SK-N-SH (cell line): Measurements from ENCODE around the gene ARHGEF6. TPM values are rescaled to one million over a fixed set of nuclear protein-coding genes. Genes with fewer than 3 reads are reported as not detected.

ENCODE experiments used
- CTCF ChIA-PET: fragments of 300-600, 350-600 bp; formaldehyde crosslinking; extraction: SDS; loops from one replicate; lab custom pipeline; 2021; lab: Yijun Ruan, JAX
- POLR2A ChIA-PET: fragments of 350-600 bp; sonication (Branson Sonifier 250); formaldehyde crosslinking; extraction: SDS; loops from one replicate; lab custom pipeline; 2020; ENCODE audit warnings: antibody characterized with exemption, inconsistent platforms; lab: Yijun Ruan, JAX
- DNase-seq: peaks from one replicate; pipeline ENCODE4 v3.0.0; 2012
- H2AFZ ChIP-seq: fragments of 200-600 bp; sonication (generic); 2 replicates; pipeline ENCODE4 v1.8.1; 2016; ENCODE audit warnings: antibody characterized with exemption, mild to moderate bottlenecking, low read depth
- H3F3A ChIP-seq: fragments of 200-600 bp; sonication (generic); replicated peaks from 2 replicates; pipeline ENCODE3; 2016; ENCODE audit warnings: antibody characterized with exemption, mild to moderate bottlenecking; ENCODE audit not compliant: insufficient read depth
- H3K27ac ChIP-seq, 2 experiments: fragments of 200-500 bp in 1 of 2; fragments of 200-600 bp in 1 of 2; sonication (Bioruptor generic) in 1 of 2; sonication (generic), shearing (Covaris generic) in 1 of 2; 2 replicates each; pipeline versions ENCODE4 v1.5.1 to v1.6.1; 2014 to 2016; ENCODE audit warnings: low read depth in 2 of 2, inconsistent platforms in 1 of 2, low read length in 1 of 2, mild to moderate bottlenecking in 1 of 2, mixed read lengths in 1 of 2
- H3K27me3 ChIP-seq: fragments of 200-600 bp; sonication (generic), shearing (Covaris generic); 2 replicates; pipeline ENCODE4 v1.6.1; 2016; ENCODE audit warnings: mixed run types; ENCODE audit not compliant: insufficient read depth
- H3K36me3 ChIP-seq, 2 experiments: fragments of 200-500 bp in 1 of 2; fragments of 200-600 bp in 1 of 2; sonication (Bioruptor generic) in 1 of 2; sonication (generic) in 1 of 2; replicated peaks in 1 of 2; 2 replicates each; pipeline versions ENCODE3 to v1.5.1; 2014 to 2016; ENCODE audit warnings: low read length in 1 of 2, mild to moderate bottlenecking in 1 of 2; ENCODE audit not compliant: insufficient read depth in 2 of 2, control insufficient read depth in 1 of 2
- H3K4me1 ChIP-seq, 2 experiments: fragments of 200-500 bp in 1 of 2; fragments of 200-600 bp in 1 of 2; sonication (Bioruptor generic) in 1 of 2; sonication (generic), shearing (Covaris generic) in 1 of 2; 2 replicates each; pipeline versions ENCODE4 v1.5.1 to v1.6.1; 2014 to 2016; ENCODE audit warnings: low read depth in 1 of 2, low read length in 1 of 2, mixed run types in 1 of 2; ENCODE audit not compliant: insufficient read depth in 2 of 2, control insufficient read depth in 1 of 2
- H3K4me2 ChIP-seq: fragments of 200-600 bp; sonication (generic), shearing (Covaris generic); 2 replicates; pipeline ENCODE4 v1.6.1; 2017; ENCODE audit warnings: mixed run types
- H3K4me3 ChIP-seq, 2 experiments: fragments of 200-500 bp in 1 of 2; fragments of 200-600 bp in 1 of 2; sonication (Bioruptor generic) in 1 of 2; sonication (generic), shearing (Covaris generic) in 1 of 2; 2 replicates each; pipeline versions ENCODE4 v1.5.1 to v1.8.1; 2014 to 2016; ENCODE audit warnings: low read depth in 2 of 2, inconsistent platforms in 1 of 2, low read length in 1 of 2, mild to moderate bottlenecking in 1 of 2, mixed read lengths in 1 of 2, moderate library complexity in 1 of 2
- H3K79me2 ChIP-seq: fragments of 200-600 bp; sonication (generic); 2 replicates; pipeline ENCODE4 v1.8.1; 2017; ENCODE audit warnings: mild to moderate bottlenecking; ENCODE audit not compliant: insufficient read depth
- H3K9ac ChIP-seq: fragments of 200-600 bp; sonication (generic); 2 replicates; pipeline ENCODE4 v1.6.1; 2017; ENCODE audit warnings: mixed run types
- H3K9me2 ChIP-seq: fragments of 200-600 bp; sonication (generic); 2 replicates; pipeline ENCODE4 v1.6.1; 2017; ENCODE audit warnings: mixed run types
- H3K9me3 ChIP-seq: fragments of 200-600 bp; sonication (generic); 2 replicates; pipeline ENCODE4 v1.6.1; 2017; ENCODE audit warnings: mixed run types, mild to moderate bottlenecking, moderate library complexity
- H4K20me1 ChIP-seq: fragments of 200-600 bp; sonication (generic); 2 replicates; pipeline ENCODE4 v1.6.1; 2017; ENCODE audit warnings: mild to moderate bottlenecking, mixed run types; ENCODE audit not compliant: insufficient read depth
- CHD2 ChIP-seq: fragments of 150-350 bp; IDR thresholded peaks from 2 replicates; pipeline ENCODE4 v1.6.1; 2018; ENCODE audit warnings: low read length; ENCODE audit not compliant: partially characterized antibody
- EP300 ChIP-seq, 2 experiments: IDR thresholded peaks; 2 replicates each; pipeline versions ENCODE4 v1.4.0 to v1.6.1; 2012; ENCODE audit warnings: borderline replicate concordance in 1 of 2, low read depth in 1 of 2, low read length in 1 of 2
- FOXJ3 ChIP-seq: sonication (generic); formaldehyde crosslinking; IDR thresholded peaks from 2 replicates; pipeline ENCODE4 v1.5.1; 2020; ENCODE audit warnings: mild to moderate bottlenecking, missing genetic modification reagents
- FOXM1 ChIP-seq: IDR thresholded peaks from 2 replicates; pipeline ENCODE4 v1.4.0; 2012; ENCODE audit warnings: low read depth, mild to moderate bottlenecking
- GATA2 ChIP-seq: sonication (generic); formaldehyde crosslinking; IDR thresholded peaks from 2 replicates; pipeline ENCODE4 v1.5.0; 2020; ENCODE audit warnings: mild to moderate bottlenecking, missing genetic modification reagents
- IRF3 ChIP-seq: fragments of 150-350 bp; IDR thresholded peaks from 2 replicates; pipeline ENCODE4 v1.6.1; 2016; ENCODE audit warnings: mild to moderate bottlenecking, low read depth, low read length
- JUND ChIP-seq: IDR thresholded peaks from 2 replicates; pipeline ENCODE4 v1.4.0; 2012
- POLR2AphosphoS5 ChIP-seq: IDR thresholded peaks from 2 replicates; pipeline ENCODE4 v1.6.1; 2012; ENCODE audit warnings: low read depth, low read length
- RAD21 ChIP-seq: IDR thresholded peaks from 2 replicates; pipeline ENCODE4 v1.6.1; 2012; ENCODE audit warnings: mild to moderate bottlenecking, low read length
- REST ChIP-seq: IDR thresholded peaks from 2 replicates; pipeline ENCODE4 v1.6.1; 2012; ENCODE audit warnings: mild to moderate bottlenecking, low read depth, low read length, moderate library complexity
- RXRA ChIP-seq: IDR thresholded peaks from 2 replicates; pipeline ENCODE4 v1.4.0; 2012; ENCODE audit warnings: low read depth, mild to moderate bottlenecking, borderline replicate concordance
- USF1 ChIP-seq: IDR thresholded peaks from 2 replicates; pipeline ENCODE4 v1.4.0; 2012; ENCODE audit warnings: low read depth, borderline replicate concordance
- USF2 ChIP-seq: fragments of 150-350 bp; IDR thresholded peaks from 2 replicates; pipeline ENCODE4 v1.6.1; 2017; ENCODE audit warnings: antibody characterized with exemption, low read length, low read depth, borderline replicate concordance
- WGBS: methylation state at CpG from one replicate; pipeline ENCODE4 v1.1.6; 2017; ENCODE audit warnings: low lambda C conversion rate; 5-methylcytosine and 5-hydroxymethylcytosine counted together
- polyA plus RNA-seq, 3 experiments: library from polyadenylated mRNA; depleted of rRNA; stranded (reverse); fragments of >200 nt; gene quantifications; 2 replicates each; pipeline ENCODE4 v1.2.3, GENCODE V29; 2012

ARHGEF6 gene
- polyA plus RNA-seq, 1 of the 3 experiments (the other 2 are of a cell fraction) = 2.7 TPM

GRCh38 chrX:136684120-136684519 is 96.6 kb downstream of the ARHGEF6 start:
- TF ChIP-seq USF1 (no peak), FOXM1 (no peak), POLR2AphosphoS5 (no peak), EP300 (IDR thresholded peaks at IDR 0.05; ENCODE audit: borderline replicate concordance in 1 of 2, low read depth in 1 of 2, low read length in 1 of 2) (no peak), RAD21 (no peak), IRF3 (no peak), GATA2 (no peak), RXRA (no peak), REST (no peak), FOXJ3 (CRISPR knock-in tag) (no peak), CHD2 (no peak), USF2 (no peak), JUND (no peak)
- Histone ChIP-seq H3K4me3 (no peak overlapping the region), H3K4me1 (no peaks in the 10 kb centered on the region), H3K27ac (no peak overlapping the region), H2AFZ (no peak overlapping the region), H3F3A (no peaks in the 10 kb centered on the region), H3K4me2 (no peak overlapping the region), H4K20me1 (no peaks in the 10 kb centered on the region), H3K27me3 (no peaks in the 10 kb centered on the region), H3K9me2 (no peaks in the 10 kb centered on the region), H3K36me3 (no peaks in the 10 kb centered on the region), H3K79me2 (no peaks in the 10 kb centered on the region), H3K9ac (no peak overlapping the region), H3K9me3 (no peaks in the 10 kb centered on the region)
- WGBS = 31% methylated on average over 5 of the region's 5 CpGs
- POLR2A ChIA-PET = no interaction called here
- CTCF ChIA-PET = no interaction called here
- no peak for DNase-seq
